ENCODE measurements around the gene SEL1L3. TPM values are rescaled to one million over a fixed set of nuclear protein-coding genes. Genes with fewer than 3 reads are reported as not detected.

Gene SEL1L3
- total and polyA plus RNA-seq, 9 of the 15 experiments (the other 6 are each of a cell fraction or from before 2014, with no cell fraction given) = 10.0 to 44.3 (median 21.6) TPM

GRCh38 chr4:25710637-25711036 lies 152.2 kb downstream of the SEL1L3 start (continued):
- TF ChIP-seq MBD1 (CRISPR knock-in tag; IDR thresholded peaks at IDR 0.05) (no peak), NELFE (IDR thresholded peaks at IDR 0.05; ENCODE audit: insufficient read depth, insufficient read length) (no peak), PTRF (tag; IDR thresholded peaks at IDR 0.05) (no peak), MYNN (IDR thresholded peaks at IDR 0.05) (no peak), MYNN (CRISPR knock-in tag; IDR thresholded peaks at IDR 0.05) (no peak), ZNF707 (CRISPR knock-in tag; conservative IDR thresholded peaks at IDR 0.05) (no peak), TRIM28 (IDR thresholded peaks at IDR 0.05) (no peak), ZNF584 (CRISPR knock-in tag; IDR thresholded peaks at IDR 0.05; ENCODE audit: low read depth) (no peak)

DNA sequence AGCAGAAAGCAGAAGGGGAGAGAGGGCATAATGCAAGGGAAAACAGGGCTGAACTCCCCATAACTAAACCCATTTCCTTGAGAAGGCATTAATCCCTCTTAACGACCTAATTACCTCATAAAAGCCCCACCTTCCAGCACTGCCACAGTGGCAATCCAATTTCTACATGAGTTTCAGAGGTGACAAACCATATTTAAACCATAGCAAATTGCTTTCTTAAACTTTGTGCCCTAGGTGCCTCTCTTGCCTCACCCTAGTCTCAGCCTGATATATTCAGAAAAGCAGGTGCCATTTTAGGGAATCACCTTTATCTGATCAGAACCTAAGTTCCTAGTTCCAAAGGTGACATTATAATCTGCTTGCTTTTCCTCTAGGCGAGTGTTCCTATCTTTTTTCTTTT lies 158.3 kb downstream of the SEL1L3 start:
- H3K4me1 ChIP-seq (replicated peaks in 1 of 2; ENCODE audit: control insufficient read depth in 2 of 2, insufficient read depth in 2 of 2, low read length in 2 of 2) = no peaks in the 10 kb centered on the region
- DNase-seq (ENCODE audit: extremely low read depth in 1 of 4, low spot score in 3 of 4) = no peak
- H3K9ac ChIP-seq (ENCODE audit: insufficient read depth in 1 of 2, low read depth in 2 of 2, low read length in 2 of 2) = no peak overlapping the region
- in situ Hi-C loops (cut with MboI) (no loop called here), intact Hi-C loops (cut with micrococcal nuclease) (no loop called here)
- no peaks in the 10 kb centered on the region for H3K79me2 ChIP-seq (ENCODE audit: control insufficient read depth, insufficient read depth, low read length)
- ATAC-seq = no peak
- POLR2A ChIA-PET = no interaction called here
- 0 out of 2 replicates have a peak, but pooled peaks cover 5% of the 10 kb centered on the region for H4K20me1 ChIP-seq (replicated peaks; ENCODE audit: control insufficient read depth, insufficient read depth, low read length)
- H3K36me3 ChIP-seq (ENCODE audit: control insufficient read depth, insufficient read depth, low read length) = no peaks in the 10 kb centered on the region
- no peaks in the 10 kb centered on the region for H3K9me1 ChIP-seq (ENCODE audit: control insufficient read depth, insufficient read depth, low read length)
- peaks cover 4 to 28% of the 10 kb centered on the region in 2 experiments; a peak in 3 of 5 replicates for H3K27me3 ChIP-seq (ENCODE audit: control insufficient read depth in 2 of 2, insufficient read depth in 2 of 2, low read length in 2 of 2)
- no peak overlapping the region for H3K27ac ChIP-seq (ENCODE audit: extremely low read depth, low read depth, low read length)
- no peak overlapping the region for H2AFZ ChIP-seq (ENCODE audit: low read depth, low read length)
- H3K9me3 ChIP-seq (replicated peaks; ENCODE audit: control insufficient read depth, insufficient read depth, low read depth, low read length) = no peaks in the 10 kb centered on the region
- CTCF ChIA-PET (ENCODE audit: low intra/inter-chr PET ratio) = no interaction called here
- WGBS (ENCODE audit: insufficient coverage, low coverage, missing lambda C conversion rate) = 0% methylated on average over 2 of the region's 2 CpGs
- H3K4me3 ChIP-seq = no peak overlapping the region
- FAIRE-seq = no peak
- H3K4me2 ChIP-seq (ENCODE audit: insufficient read depth, low read length) = no peak overlapping the region
- BruUV-seq (replicated peaks) = no TSS peak
- TF ChIP-seq FOXA1 (IDR thresholded peaks at IDR 0.05; ENCODE audit: borderline replicate concordance) (no peak), UBTF (IDR thresholded peaks at IDR 0.05; ENCODE audit: borderline replicate concordance in 1 of 2, low read depth in 2 of 2, low read length in 2 of 2) (no peak), CTBP1 (IDR thresholded peaks at IDR 0.05; ENCODE audit: borderline replicate concordance) (no peak), SMAD4 (CRISPR knock-in tag; conservative IDR thresholded peaks at IDR 0.05) (no peak), ZNF398 (CRISPR knock-in tag; IDR thresholded peaks at IDR 0.05) (no peak), SMAD2 (IDR thresholded peaks at IDR 0.05; ENCODE audit: low read depth, low read length) (no peak), ZFP36 (IDR thresholded peaks at IDR 0.05; ENCODE audit: low read depth, low read length, partially characterized antibody) (no peak)
- TF ChIP-seq, protein P1, sequence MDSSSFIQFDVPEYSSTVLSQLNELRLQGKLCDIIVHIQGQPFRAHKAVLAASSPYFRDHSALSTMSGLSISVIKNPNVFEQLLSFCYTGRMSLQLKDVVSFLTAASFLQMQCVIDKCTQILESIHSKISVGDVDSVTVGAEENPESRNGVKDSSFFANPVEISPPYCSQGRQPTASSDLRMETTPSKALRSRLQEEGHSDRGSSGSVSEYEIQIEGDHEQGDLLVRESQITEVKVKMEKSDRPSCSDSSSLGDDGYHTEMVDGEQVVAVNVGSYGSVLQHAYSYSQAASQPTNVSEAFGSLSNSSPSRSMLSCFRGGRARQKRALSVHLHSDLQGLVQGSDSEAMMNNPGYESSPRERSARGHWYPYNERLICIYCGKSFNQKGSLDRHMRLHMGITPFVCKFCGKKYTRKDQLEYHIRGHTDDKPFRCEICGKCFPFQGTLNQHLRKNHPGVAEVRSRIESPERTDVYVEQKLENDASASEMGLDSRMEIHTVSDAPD (CRISPR knock-in tag; IDR thresholded peaks at IDR 0.05) = no peak
